ENCODE measurements around the gene ERBB4.
"Not testable (repeated sequence)": the region's sequence is repeated elsewhere in the genome, so short reads cannot be mapped to it uniquely, and the experiment has no call there.

Gene ERBB4

GRCh38 chr2:212242724-212243123 is 295.9 kb downstream of the ERBB4 start:
- no peak overlapping the region for H3K4me3 ChIP-seq (ENCODE audit: control insufficient read depth, low read depth, low read length)
- TF ChIP-seq CTCF (conservative IDR thresholded peaks at IDR 0.05; ENCODE audit: control insufficient read depth, insufficient read depth, low read depth, low read length), result no peak
- no peak for DNase-seq (ENCODE audit: low read depth)

GRCh38 chr2:212238152-212238551 is 300.4 kb downstream of the ERBB4 start:
- not testable (repeated sequence) for H3K4me3 ChIP-seq (ENCODE audit: control insufficient read depth, low read depth, low read length); DNase-seq (ENCODE audit: low read depth)

- no peak overlapping the region for H3K4me3 ChIP-seq (ENCODE audit: control insufficient read depth, low read depth, low read length)
- TF ChIP-seq CTCF (conservative IDR thresholded peaks at IDR 0.05; ENCODE audit: control insufficient read depth, insufficient read depth, low read depth, low read length), result no peak
- no peak for DNase-seq (ENCODE audit: low read depth)
These were observed 301.1 kb downstream of the ERBB4 start for GRCh38 chr2:212237350-212238095.

GRCh38 chr2:212228743-212229171 is 309.8 kb downstream of the ERBB4 start:
- H3K4me3 ChIP-seq (ENCODE audit: control insufficient read depth, low read depth, low read length), result no peak overlapping the region
- no peak for TF ChIP-seq CTCF (conservative IDR thresholded peaks at IDR 0.05; ENCODE audit: control insufficient read depth, insufficient read depth, low read depth, low read length)
- peak; percentile 64 for DNase-seq (ENCODE audit: low read depth)

GRCh38 chr2:212227755-212228154 is 310.8 kb downstream of the ERBB4 start:
- TF ChIP-seq CTCF (conservative IDR thresholded peaks at IDR 0.05; ENCODE audit: control insufficient read depth, insufficient read depth, low read depth, low read length), result no peak
- DNase-seq (ENCODE audit: low read depth), result peak; percentile 93
- no peak overlapping the region for H3K4me3 ChIP-seq (ENCODE audit: control insufficient read depth, low read depth, low read length)

GRCh38 chr2:212226114-212226513 is 312.5 kb downstream of the ERBB4 start:
- DNase-seq (ENCODE audit: low read depth), result no peak
- no peak overlapping the region for H3K4me3 ChIP-seq (ENCODE audit: control insufficient read depth, low read depth, low read length)
- no peak for TF ChIP-seq CTCF (conservative IDR thresholded peaks at IDR 0.05; ENCODE audit: control insufficient read depth, insufficient read depth, low read depth, low read length)

- DNase-seq (ENCODE audit: low read depth), result no peak
- H3K4me3 ChIP-seq (ENCODE audit: control insufficient read depth, low read depth, low read length), result no peak overlapping the region
- TF ChIP-seq CTCF (conservative IDR thresholded peaks at IDR 0.05; ENCODE audit: control insufficient read depth, insufficient read depth, low read depth, low read length), result no peak
These were observed 314.9 kb downstream of the ERBB4 start for GRCh38 chr2:212223696-212224095.
